Caco-2 (cell line): ENCODE measurements around the gene MRPL24. TPM values are rescaled to one million over a fixed set of nuclear protein-coding genes. Genes with fewer than 3 reads are reported as not detected.

Experiments
- BruUV-seq: library from RNA; stranded (reverse); fragments of 400-500 nt; replicated peaks from 2 replicates; lab custom pipeline; 2021; lab: Mats Ljungman, UMichigan
- CTCF ChIA-PET: fragments of 300-600 bp; sonication (Branson Sonifier 250); formaldehyde crosslinking; loops from one replicate; lab custom pipeline; 2022; ENCODE audit warnings: antibody characterized with exemption; lab: Charles Lee
- POLR2A ChIA-PET: fragments of 300-600 bp; sonication (Branson Sonifier 250); formaldehyde crosslinking; loops from one replicate; lab custom pipeline; 2022; ENCODE audit warnings: antibody characterized with exemption; lab: Charles Lee
- DNase-seq, 2 experiments: peaks; one replicate each; pipeline versions ENCODE4 v3.0.0 to v3.0.0-alpha.2; 2020 to 2022
- H3K27me3 ChIP-seq: replicated peaks from 2 replicates; pipeline ENCODE4 v1.6.0; 2011; ENCODE audit warnings: low read length; ENCODE audit not compliant: control insufficient read depth, insufficient read depth
- H3K36me3 ChIP-seq: 2 replicates; pipeline ENCODE4 v1.5.1; 2011; ENCODE audit warnings: low read length; ENCODE audit not compliant: control insufficient read depth, insufficient read depth
- H3K4me1 ChIP-seq: fragments of 250-450 bp; sonication (Bioruptor Pico); 2 replicates; pipeline ENCODE4 v1.5.1; 2020; ENCODE audit warnings: mild to moderate bottlenecking
- H3K4me3 ChIP-seq: 2 replicates; pipeline ENCODE4 v1.5.1; 2011; ENCODE audit warnings: low read depth, mild to moderate bottlenecking, control low read depth, low read length
- H3K9me3 ChIP-seq: fragments of 250-450 bp; sonication (Bioruptor Pico); 2 replicates; pipeline ENCODE4 v1.5.1; 2020; ENCODE audit warnings: mild to moderate bottlenecking, moderate library complexity
- H3K27ac Mint-ChIP-seq: one replicate; pipeline ENCODE4 v1.8.0; 2022; ENCODE audit warnings: mixed read lengths; ENCODE audit not compliant: unreplicated experiment
- H3K27me3 Mint-ChIP-seq: one replicate; pipeline ENCODE4 v1.8.0; 2022; ENCODE audit warnings: mixed read lengths; ENCODE audit not compliant: insufficient read depth, unreplicated experiment
- H3K36me3 Mint-ChIP-seq: one replicate; pipeline ENCODE4 v1.8.0; 2022; ENCODE audit warnings: mild to moderate bottlenecking, mixed read lengths; ENCODE audit not compliant: insufficient read depth, unreplicated experiment
- H3K4me1 Mint-ChIP-seq: one replicate; pipeline ENCODE4 v1.8.0; 2022; ENCODE audit warnings: low read depth, mixed read lengths; ENCODE audit not compliant: unreplicated experiment
- H3K4me3 Mint-ChIP-seq: one replicate; pipeline ENCODE4 v1.8.0; 2022; ENCODE audit warnings: mild to moderate bottlenecking, moderate library complexity, mixed read lengths; ENCODE audit not compliant: unreplicated experiment
- H3K9me3 Mint-ChIP-seq: one replicate; pipeline ENCODE4 v1.8.0; 2022; ENCODE audit warnings: mixed read lengths; ENCODE audit not compliant: unreplicated experiment
- CTCF ChIP-seq, 2 experiments: fragments of 200-600 bp in 1 of 2; IDR thresholded peaks; 1 replicate in 1 of 2; 2 replicates in 1 of 2; pipeline versions ENCODE4 v1.5.1 to v1.8.0; 2011 to 2022; ENCODE audit warnings: antibody characterized with exemption in 1 of 2, control low read depth in 1 of 2, inconsistent platforms in 1 of 2, low read depth in 1 of 2, low read length in 1 of 2, mild to moderate bottlenecking in 1 of 2, moderate library complexity in 1 of 2; ENCODE audit not compliant: insufficient read depth in 1 of 2, severe bottlenecking in 1 of 2, unreplicated experiment in 1 of 2
- intact Hi-C: fragments of 100-400 bp; cut with micrococcal nuclease; formaldehyde crosslinking; loops from one replicate; pipeline ENCODE4 v1.10.0; 2022; ENCODE audit not compliant: unreplicated experiment
- total RNA-seq: library from RNA; stranded (reverse); gene quantifications from 2 replicates; pipeline ENCODE4 v1.2.3, GENCODE V29; 2022

Gene MRPL24
- total RNA-seq, 1 experiment from 2014 or later = 52.6 TPM

GRCh38 chr1:156727926-156728598 lies 12.8 kb downstream of the MRPL24 start, which contains the start of gene METTL25B:
TSS of gene METTL25B (plus strand) at chr1:156728469. CDS start at chr1:156729105, 636 bp downstream.
- Mint-ChIP-seq H3K27me3 (no peaks in the 10 kb centered on the region), H3K36me3 (peaks cover 16% of the 10 kb centered on the region), H3K27ac (peak within 1 kb of the TSS; percentile 96), H3K9me3 (no peaks in the 10 kb centered on the region), H3K4me1 (peaks cover 6% of the 10 kb centered on the region), H3K4me3 (no peak within 1 kb of the TSS)
- H3K36me3 ChIP-seq = peaks cover 4% of the 10 kb centered on the region
- no peaks in the 10 kb centered on the region for H3K9me3 ChIP-seq
- CTCF ChIA-PET = interaction anchor here (0.6 to 4.8 kb wide), 12 partner anchors 13 to 200 kb away, joined by 3 to 262 read pairs (median 6); partner anchors contain the start of genes CRABP2, HDGF, MRPL24 and PRCC
- peak within 1 kb of the TSS; percentile 90 for H3K4me3 ChIP-seq
- POLR2A ChIA-PET = interaction anchor here (0.6 to 4.8 kb wide), 23 partner anchors 11 to 304 kb away, joined by 3 to 108 read pairs (median 7); partner anchors contain the start of genes CRABP2, HDGF, INSRR and MRPL24
- no peak for TF ChIP-seq CTCF (IDR thresholded peaks at IDR 0.05; ENCODE audit: insufficient read depth in 1 of 2, low read depth in 1 of 2, low read length in 1 of 2, severe bottlenecking in 1 of 2, unreplicated experiment in 1 of 2)
- intact Hi-C loops = loop anchor here (1.0 to 2.0 kb wide), 5 partner anchors 13 to 132 kb away; partner anchors contain the start of genes HDGF, MRPL24, NTRK1 and PRCC
- DNase-seq = peak; percentile 84 to 88
- no peaks in the 10 kb centered on the region for H3K27me3 ChIP-seq
- H3K4me1 ChIP-seq = peaks cover 13% of the 10 kb centered on the region; the same call in 1 of the 2 replicates
- BruUV-seq = TSS peak; percentile 51

- TF ChIP-seq CTCF (IDR thresholded peaks at IDR 0.05; ENCODE audit: insufficient read depth in 1 of 2, low read depth in 1 of 2, low read length in 1 of 2, severe bottlenecking in 1 of 2, unreplicated experiment in 1 of 2) = no peak
- H3K4me1 Mint-ChIP-seq = peaks cover 6% of the 10 kb centered on the region
- no peak for DNase-seq
- ChIA-PET CTCF (interaction anchor here (1.6 to 4.8 kb wide), 7 partner anchors 14 to 200 kb away, joined by 4 to 262 read pairs (median 10); partner anchors contain the start of genes CRABP2 and MRPL24), POLR2A (interaction anchor here (0.5 to 4.8 kb wide), 9 partner anchors 14 to 269 kb away, joined by 3 to 108 read pairs (median 26); partner anchors contain the start of genes CRABP2, HDGF, MRPL24 and NAXE)
- H3K36me3 Mint-ChIP-seq = peaks cover 16% of the 10 kb centered on the region
- Histone ChIP-seq H3K4me1 (peaks cover 13% of the 10 kb centered on the region; the same call in 1 of the 2 replicates), H3K27me3 (no peaks in the 10 kb centered on the region), H3K36me3 (peaks cover 4% of the 10 kb centered on the region), H3K9me3 (no peaks in the 10 kb centered on the region), H3K4me3 (peak overlapping the region; percentile 90)
- H3K27ac Mint-ChIP-seq = peak overlapping the region; percentile 96
- intact Hi-C loops = no loop called here
- no peak overlapping the region for H3K4me3 Mint-ChIP-seq
- no peaks in the 10 kb centered on the region for H3K27me3 Mint-ChIP-seq
- H3K9me3 Mint-ChIP-seq = no peaks in the 10 kb centered on the region
- no TSS peak for BruUV-seq
Measured at GRCh38 chr1:156727492-156727891, 13.4 kb downstream of the MRPL24 start.
